HG03139 (cell line): ENCODE measurements around the gene GPRC5A.

ENCODE experiments used
- ATAC-seq: cut with Tn5 transposase; IDR thresholded peaks from one replicate; pipeline ENCODE4 v1.9.1; 2021; ENCODE audit not compliant: unreplicated experiment

Gene GPRC5A

GRCh38 chr12:12938541-12938940 lies 47.2 kb downstream of the GPRC5A start:
- ATAC-seq, result no peak

DNA sequence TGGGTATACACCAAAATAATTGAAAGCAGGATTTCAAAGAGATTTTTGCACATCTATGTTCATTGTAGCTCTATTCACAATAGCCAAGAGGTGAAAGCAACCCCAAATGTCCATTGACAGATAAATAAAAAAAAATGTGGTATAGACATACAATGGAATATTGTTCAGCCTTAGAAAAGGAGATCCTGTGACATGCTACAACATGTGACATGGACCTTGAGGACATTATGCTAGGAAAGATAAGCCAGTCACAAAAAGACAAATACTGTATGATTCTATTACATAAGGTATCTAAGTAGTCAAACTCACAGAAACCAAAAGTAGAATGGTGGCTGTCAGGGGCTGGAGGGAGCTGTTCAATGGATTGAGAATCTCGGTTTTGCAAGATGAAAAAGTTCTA lies 48.5 kb downstream of the GPRC5A start:
- ATAC-seq, result no peak

GRCh38 chr12:12941450-12942350 lies 50.3 kb downstream of the GPRC5A start:
- ATAC-seq, result no peak

DNA sequence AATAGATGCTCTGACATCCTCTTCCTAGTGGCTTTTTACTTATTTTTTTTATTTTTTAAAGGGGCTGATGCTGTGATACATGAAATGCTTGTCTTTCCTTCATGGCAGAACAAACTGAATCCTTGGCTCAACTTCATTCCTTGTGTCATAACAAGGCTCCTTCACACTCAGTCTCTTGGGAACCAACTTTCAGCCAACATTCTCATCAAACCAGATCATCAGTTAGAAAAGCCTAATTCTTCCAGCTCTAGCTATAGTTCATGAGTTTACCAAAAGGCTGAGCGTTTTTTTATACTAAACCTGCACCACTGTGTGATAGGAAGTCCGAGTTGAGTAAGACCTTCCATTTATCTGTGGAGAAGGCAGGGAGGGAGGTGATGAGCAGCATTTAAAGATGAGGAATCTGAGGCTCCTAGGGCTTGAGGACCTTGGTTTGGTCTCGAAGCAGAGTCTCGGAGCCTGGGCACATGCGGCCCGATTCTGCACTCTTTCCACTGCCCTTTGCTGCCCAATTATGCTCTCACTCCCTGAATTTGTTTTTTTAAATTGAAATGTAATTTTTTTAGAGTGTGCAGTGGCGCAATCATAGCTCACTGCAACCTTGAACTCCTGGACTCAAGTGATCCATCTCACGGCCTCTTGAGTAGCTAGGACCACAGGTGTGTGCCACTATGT lies 52.4 kb downstream of the GPRC5A start:
- no peak for ATAC-seq

GRCh38 chr12:12945591-12945990 lies 54.2 kb downstream of the GPRC5A start:
- ATAC-seq, result no peak

DNA sequence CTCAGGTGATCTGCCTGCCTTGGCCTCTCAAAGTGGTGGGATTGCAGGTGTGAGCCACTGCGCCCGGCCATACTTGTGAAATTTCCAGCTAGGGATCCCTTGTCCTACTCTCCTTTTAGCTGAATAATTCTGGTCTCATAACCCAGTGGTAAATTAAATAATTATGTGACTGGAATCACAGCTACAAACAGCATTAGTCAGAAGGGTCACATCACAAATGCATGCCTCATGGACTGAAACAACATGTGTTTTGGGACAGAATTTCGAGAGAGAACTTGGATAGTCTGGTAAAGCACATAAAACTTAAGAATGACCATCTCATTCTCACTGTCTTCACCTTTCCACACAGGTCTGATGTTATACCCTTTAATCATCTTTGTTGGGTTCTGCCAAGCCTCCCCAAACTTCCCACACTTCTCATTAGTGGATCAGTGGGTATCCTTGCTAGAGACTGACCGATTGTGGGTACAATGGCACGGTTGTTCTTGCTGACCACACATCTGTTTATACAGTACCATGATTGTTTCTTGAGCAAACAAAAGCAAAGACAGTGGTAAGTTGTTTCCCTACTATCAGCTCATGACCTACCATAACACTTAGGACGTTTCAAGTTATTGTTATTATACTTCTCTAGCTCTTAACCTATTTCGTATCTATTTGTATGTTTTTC lies 55.5 kb downstream of the GPRC5A start:
- no peak for ATAC-seq

DNA sequence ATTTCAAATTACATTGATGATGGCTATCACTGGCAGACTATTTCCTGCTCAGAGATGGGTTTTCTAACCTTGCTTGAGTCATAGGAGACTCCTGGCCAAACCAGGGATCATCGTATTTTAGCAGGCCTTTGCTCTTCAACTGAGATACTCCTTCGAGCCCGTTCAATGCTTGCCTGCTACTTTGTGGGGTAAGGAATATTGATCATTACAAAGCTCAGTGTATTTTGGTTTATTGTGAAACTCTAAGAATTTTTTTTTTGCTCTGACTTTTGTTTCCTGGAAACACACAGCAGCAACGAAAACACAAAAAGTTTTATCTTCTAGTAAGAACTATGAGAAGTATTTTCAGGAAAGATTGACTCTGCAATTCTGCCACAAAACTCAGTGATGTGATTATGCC lies 56.5 kb downstream of the GPRC5A start:
- ATAC-seq, result no peak

DNA sequence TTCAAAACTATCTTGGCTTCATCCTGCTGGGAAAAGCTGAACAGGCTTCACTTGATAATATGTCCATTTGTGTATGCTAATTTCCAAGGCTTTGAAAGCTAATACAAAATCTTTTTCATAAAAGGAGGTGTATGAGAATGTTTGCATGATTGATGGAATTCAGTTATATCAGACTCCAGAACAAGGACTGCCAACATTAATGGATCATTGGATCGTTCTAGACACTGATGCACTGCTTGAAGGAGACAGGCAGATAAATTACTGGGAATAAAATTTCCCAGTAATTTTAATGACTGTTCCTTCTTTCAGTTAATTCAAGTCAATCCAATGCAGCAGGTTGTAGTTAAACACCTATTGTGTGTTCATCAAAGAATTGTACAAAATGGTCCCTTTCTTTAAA lies 60.1 kb downstream of the GPRC5A start:
- no peak for ATAC-seq

DNA sequence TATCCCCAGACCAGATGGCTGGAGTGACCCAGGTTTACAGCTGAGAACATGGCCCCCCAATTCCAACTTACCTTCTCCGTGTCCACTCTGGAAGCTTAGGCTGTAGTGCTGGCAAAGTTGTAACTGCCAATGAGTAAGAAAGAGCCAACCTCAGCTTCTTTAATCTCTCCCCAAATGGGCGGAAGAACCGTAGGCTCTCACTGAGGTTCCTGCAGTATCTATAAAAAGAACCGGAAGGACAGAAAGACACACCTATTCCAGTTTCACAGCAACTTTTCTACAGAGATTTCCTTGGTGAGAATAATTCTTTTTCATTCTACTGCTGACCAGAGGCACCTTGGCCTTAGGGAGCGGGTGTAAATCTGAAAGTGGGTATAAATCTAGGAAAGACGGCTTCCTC lies 60.7 kb downstream of the GPRC5A start, which contains the start of gene GPRC5D:
Gene GPRC5D (minus strand): TSS at position 135 of the 400 bp plus-strand sequence. CDS start 1,786 bp downstream, outside the sequence.
- ATAC-seq, result no peak

DNA sequence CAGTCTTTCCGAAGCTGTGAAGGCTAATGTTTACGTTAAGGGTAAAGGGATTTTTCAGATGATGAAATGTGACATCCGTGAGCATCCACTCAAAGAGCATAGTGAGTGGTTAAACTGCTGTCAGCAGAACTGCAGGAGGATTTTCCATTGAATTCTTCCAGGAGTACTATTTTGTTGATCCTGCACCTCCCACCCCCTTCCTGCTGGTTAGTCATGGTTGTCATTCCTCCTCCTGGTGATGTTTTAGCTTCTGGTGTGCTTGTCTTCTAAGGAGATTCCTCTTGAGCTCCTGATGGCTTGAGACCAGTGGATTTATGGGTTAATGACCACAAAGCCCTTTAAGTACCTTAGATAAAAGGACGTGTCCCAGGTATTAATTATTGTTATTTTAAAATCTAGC lies 63.0 kb downstream of the GPRC5A start:
- ATAC-seq, result no peak

- ATAC-seq, result no peak
Measured at GRCh38 chr12:12954878-12955625, 63.7 kb downstream of the GPRC5A start.

DNA sequence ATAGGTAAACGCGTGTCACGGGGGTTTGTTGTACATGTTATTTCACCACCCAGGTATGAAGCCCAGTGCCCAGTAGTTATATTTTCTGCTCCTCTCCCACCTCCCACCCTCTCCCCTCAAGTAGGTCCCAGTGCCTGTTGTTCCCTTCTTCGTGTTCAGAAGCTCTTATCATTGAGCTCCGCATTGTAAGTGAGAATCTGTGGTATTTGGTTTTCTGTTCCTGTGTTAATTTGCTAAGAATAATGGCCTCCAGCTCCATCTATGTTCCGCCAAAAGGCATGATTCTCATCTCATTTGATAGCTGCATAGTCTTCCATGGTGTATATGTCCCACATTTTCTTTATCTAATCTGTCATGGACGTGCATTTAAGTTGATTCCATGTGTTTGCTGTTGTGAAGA lies 67.5 kb downstream of the GPRC5A start:
- no peak for ATAC-seq

DNA sequence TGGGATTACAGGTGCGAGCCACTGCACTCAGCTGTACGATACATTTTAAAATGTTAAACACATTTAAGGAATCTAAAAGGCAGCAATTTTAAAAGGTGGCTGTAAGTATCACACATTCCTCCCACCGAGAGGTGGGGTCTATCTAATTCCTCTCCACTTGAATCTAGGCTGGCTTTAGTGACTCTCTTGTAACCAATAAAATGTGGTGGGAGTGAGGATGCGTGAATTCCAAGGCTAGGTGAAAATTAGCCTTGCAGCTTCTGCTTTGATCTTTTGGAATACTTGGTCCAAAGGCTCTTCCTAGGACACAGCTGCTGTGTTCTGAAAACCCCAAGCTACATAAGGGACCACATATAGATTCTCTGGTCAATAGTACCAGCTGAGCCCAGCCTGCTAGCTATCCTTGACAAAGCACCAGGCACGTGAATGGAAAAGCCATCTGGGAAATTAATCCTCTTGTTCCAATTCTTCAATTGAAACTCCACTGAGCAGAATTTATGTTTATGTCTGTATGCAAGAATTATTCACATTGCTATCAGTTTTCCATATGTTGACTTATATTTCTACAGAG lies 69.4 kb downstream of the GPRC5A start:
- no peak for ATAC-seq

- no peak for ATAC-seq
Measured at GRCh38 chr12:12964255-12964654, 72.9 kb downstream of the GPRC5A start.

GRCh38 chr12:12965836-12966235 lies 74.5 kb downstream of the GPRC5A start:
- no peak for ATAC-seq
